Endothelial cell of umbilical vein (primary cell): ENCODE results near the gene SLC22A17. TPM values are rescaled to one million over a fixed set of nuclear protein-coding genes. Genes with fewer than 3 reads are reported as not detected.
A peak's percentile ranks its signal among the peaks of the same experiment; 100 is the strongest.

ENCODE experiments used
- BruUV-seq: library from RNA; stranded (reverse); fragments of 400-500 nt; replicated peaks from 2 replicates; lab custom pipeline; 2021; lab: Mats Ljungman, UMichigan
- CTCF ChIA-PET: fragments of 300-600, 350-600 bp; sonication (Branson Sonifier 250); formaldehyde crosslinking; loops from one replicate; lab custom pipeline; 2021; ENCODE audit warnings: antibody characterized with exemption, inconsistent platforms; lab: Charles Lee
- POLR2A ChIA-PET: fragments of 300-600, 350-600 bp; sonication (Branson Sonifier 250); formaldehyde crosslinking; loops from one replicate; lab custom pipeline; 2021; ENCODE audit warnings: antibody characterized with exemption, inconsistent platforms; lab: Charles Lee
- DNase-seq: peaks from one replicate; pipeline ENCODE4 v3.0.0-alpha.2; 2011; ENCODE audit warnings: low read depth, low spot score
- FAIRE-seq: peaks from 2 replicates; lab custom pipeline; 2011; peaks lifted over from hg19 to GRCh38; lab: Jason Lieb, UNC
- H2AFZ ChIP-seq: 2 replicates; pipeline ENCODE4 v1.6.0; 2012; ENCODE audit warnings: low read depth, low read length, control low read depth, inconsistent platforms
- H3K27ac ChIP-seq: 2 replicates; pipeline ENCODE4 v1.5.1; 2011; ENCODE audit warnings: low read depth, mild to moderate bottlenecking, control low read depth, low read length, moderate library complexity; ENCODE audit not compliant: insufficient read depth
- H3K27me3 ChIP-seq, 2 experiments: 2 replicates each; pipeline versions ENCODE4 v1.6.0 to v1.6.1; 2011; ENCODE audit warnings: low read length in 2 of 2, mixed read lengths in 1 of 2; ENCODE audit not compliant: control insufficient read depth in 2 of 2, insufficient read depth in 2 of 2
- H3K36me3 ChIP-seq, 2 experiments: 2 replicates in 1 of 2; 3 replicates in 1 of 2; pipeline ENCODE4 v1.5.1; 2011; ENCODE audit warnings: low read length in 2 of 2, mild to moderate bottlenecking in 1 of 2, moderate library complexity in 1 of 2; ENCODE audit not compliant: control insufficient read depth in 2 of 2, insufficient read depth in 2 of 2; ENCODE audit errors: extremely low read depth in 1 of 2
- H3K4me1 ChIP-seq: 3 replicates; pipeline ENCODE4 v1.5.1; 2011; ENCODE audit warnings: mild to moderate bottlenecking, low read length; ENCODE audit not compliant: control insufficient read depth, insufficient read depth; ENCODE audit errors: extremely low read depth
- H3K4me2 ChIP-seq: 2 replicates; pipeline ENCODE4 v1.6.1; 2011; ENCODE audit warnings: low read length, control low read depth, mixed read lengths; ENCODE audit not compliant: insufficient read depth
- H3K4me3 ChIP-seq, 3 experiments: fragments of 200-600 bp in 1 of 3; sonication (generic), shearing (Covaris generic) in 1 of 3; replicated peaks in 1 of 3; 2 replicates each; pipeline ENCODE4 v1.5.1; 2011 to 2016; ENCODE audit warnings: control low read depth in 3 of 3, low read length in 3 of 3, mild to moderate bottlenecking in 2 of 3, inconsistent platforms in 1 of 3, low read depth in 1 of 3, moderate library complexity in 1 of 3; ENCODE audit not compliant: insufficient read depth in 1 of 3
- H3K79me2 ChIP-seq: 2 replicates; pipeline ENCODE4 v1.6.0; 2012; ENCODE audit warnings: low read length, inconsistent platforms; ENCODE audit not compliant: control insufficient read depth, insufficient read depth
- H3K9ac ChIP-seq: replicated peaks from 2 replicates; pipeline ENCODE3; 2011; ENCODE audit warnings: low read length, control low read depth; ENCODE audit not compliant: insufficient read depth; ENCODE audit errors: extremely low read depth
- H3K9me1 ChIP-seq: replicated peaks from 3 replicates; pipeline ENCODE4 v1.6.0; 2011; ENCODE audit warnings: mild to moderate bottlenecking, low read length; ENCODE audit not compliant: control insufficient read depth, insufficient read depth; ENCODE audit errors: extremely low read depth
- H3K9me3 ChIP-seq: replicated peaks from 2 replicates; pipeline ENCODE4 v1.5.1; 2012; ENCODE audit warnings: low read length, inconsistent platforms; ENCODE audit not compliant: control insufficient read depth, insufficient read depth
- H4K20me1 ChIP-seq: replicated peaks from 2 replicates; pipeline ENCODE3; 2011; ENCODE audit warnings: mild to moderate bottlenecking, low read length; ENCODE audit not compliant: control insufficient read depth, insufficient read depth; ENCODE audit errors: extremely low read depth
- EZH2 ChIP-seq: IDR thresholded peaks from 2 replicates; pipeline ENCODE4 v1.6.1; 2012; ENCODE audit warnings: borderline replicate concordance, low read depth, mild to moderate bottlenecking, moderate library complexity, low read length, inconsistent platforms; ENCODE audit not compliant: severe bottlenecking
- GATA2 ChIP-seq: IDR thresholded peaks from 2 replicates; pipeline ENCODE4 v1.7.0; 2011; ENCODE audit warnings: low read depth, mild to moderate bottlenecking, moderate library complexity, mixed read lengths, low read length; ENCODE audit not compliant: insufficient read length, insufficient read depth
- JUN ChIP-seq: IDR thresholded peaks from 2 replicates; pipeline ENCODE4 v1.6.1; 2011; ENCODE audit warnings: borderline replicate concordance, low read depth; ENCODE audit not compliant: insufficient read length, insufficient read depth
- MAX ChIP-seq: IDR thresholded peaks from 2 replicates; pipeline ENCODE4 v1.6.1; 2011; ENCODE audit not compliant: insufficient read depth, insufficient read length
- MYC ChIP-seq: IDR thresholded peaks from one replicate; pipeline ENCODE4 v1.6.1; 2011; ENCODE audit warnings: mild to moderate bottlenecking, low read depth, low read length
- POLR2A ChIP-seq: IDR thresholded peaks from 2 replicates; pipeline ENCODE4 v1.6.1; 2012; ENCODE audit warnings: low read depth, mild to moderate bottlenecking, control low read depth, low read length
- dilution Hi-C: fragments of 300-500 bp; cut with MboI; formaldehyde crosslinking; loops from one replicate; pipeline ENCODE4 v1.15.0; 2019; ENCODE audit warnings: low sequenced_read_pairs; ENCODE audit not compliant: extremely low pct_ligation_motif_present
- intact Hi-C: fragments of 100-400 bp; cut with micrococcal nuclease; formaldehyde crosslinking; loops from one replicate; pipeline ENCODE4 v1.10.0; 2022
- polyA plus RNA-seq, 4 experiments: library from polyadenylated mRNA; depleted of rRNA in 3 of 4; stranded (reverse) in 3 of 4; unstranded in 1 of 4; fragments of >200 nt; gene quantifications; 2 replicates each; pipeline versions ENCODE4 v1.2.1 to v1.2.3, GENCODE V29; 2011 to 2012; ENCODE audit warnings: missing spikeins in 1 of 4
- total RNA-seq: library from RNA; stranded (reverse); gene quantifications from 2 replicates; pipeline ENCODE4 v1.2.3, GENCODE V29; 2021

The SLC22A17 gene
- total and polyA plus RNA-seq, 2 donors (not counting 3 experiments of a cell fraction or from before 2014, with no cell fraction given) = 2.9 to 4.6 TPM

GRCh38 chr14:23319746-23320583 is 32.7 kb downstream of the SLC22A17 start:
- DNase-seq = no peak
- Histone ChIP-seq H3K27me3 (no peaks in the 10 kb centered on the region), H2AFZ (peak overlapping the region; percentile 76), H4K20me1 (no peaks in the 10 kb centered on the region), H3K9me3 (no peaks in the 10 kb centered on the region), H3K79me2 (peaks cover 27% of the 10 kb centered on the region), H3K27ac (peak overlapping the region; percentile 75), H3K36me3 (peaks cover 12 to 13% of the 10 kb centered on the region in 2 experiments), H3K9ac (peak overlapping the region; percentile 58), H3K4me2 (peak overlapping the region; percentile 53), H3K4me3 (peak overlapping the region in 2 of 3 experiments; percentile 33 to 34), H3K4me1 (peaks cover 16% of the 10 kb centered on the region), H3K9me1 (no peaks in the 10 kb centered on the region)
- no peak for FAIRE-seq
- POLR2A ChIA-PET = no interaction called here
- dilution Hi-C loops = no loop called here
- no TSS peak for BruUV-seq
- CTCF ChIA-PET = interaction anchor here (1.2 to 2.9 kb wide), 5 partner anchors 13 to 240 kb away, joined by 3 to 20 read pairs (median 15); partner anchors contain the start of gene BCL2L2
- intact Hi-C loops = loop anchor here (2.0 kb wide), 1 partner anchor 33 kb away; the partner anchor contains the start of gene HOMEZ
- TF ChIP-seq MAX (no peak), MYC (no peak), POLR2A (no peak), GATA2 (no peak), JUN (no peak), EZH2 (no peak)
